H1 (cell line): ENCODE measurements around the gene SLTM. TPM values are rescaled to one million over a fixed set of nuclear protein-coding genes. Genes with fewer than 3 reads are reported as not detected.

Source experiments
- CTCF ChIA-PET: fragments of 300-600 bp; sonication (Branson Sonifier 250); formaldehyde crosslinking; loops from one replicate; lab custom pipeline; 2021; ENCODE audit not compliant: partially characterized antibody; lab: Charles Lee
- POLR2A ChIA-PET: fragments of 300-600 bp; sonication (Branson Sonifier 250); formaldehyde crosslinking; loops from one replicate; lab custom pipeline; 2021; ENCODE audit warnings: inconsistent platforms; ENCODE audit not compliant: partially characterized antibody; lab: Charles Lee
- DNase-seq, 2 experiments: peaks; one replicate each; pipeline versions ENCODE4 v3.0.0 to v3.0.0-alpha.2; 2010 to 2022; ENCODE audit warnings: low spot score in 2 of 2, low read depth in 1 of 2, mixed read lengths in 1 of 2
- FAIRE-seq: peaks from 2 replicates; lab custom pipeline; 2011; peaks lifted over from hg19 to GRCh38; lab: Jason Lieb, UNC
- H2AFZ ChIP-seq: 2 replicates; pipeline ENCODE4 v1.8.1; 2012; ENCODE audit warnings: low read length, inconsistent platforms
- H2AK5ac ChIP-seq: 2 replicates; pipeline ENCODE4 v1.6.1; 2013; ENCODE audit warnings: low read depth, low read length
- H2BK120ac ChIP-seq: replicated peaks from 2 replicates; pipeline ENCODE3; 2013; ENCODE audit warnings: low read depth, low read length, inconsistent platforms
- H2BK12ac ChIP-seq: 2 replicates; pipeline ENCODE4 v1.6.1; 2013; ENCODE audit warnings: low read depth, low read length
- H2BK15ac ChIP-seq: 2 replicates; pipeline ENCODE4 v1.6.1; 2013; ENCODE audit warnings: low read length
- H2BK20ac ChIP-seq: 2 replicates; pipeline ENCODE4 v1.6.1; 2013; ENCODE audit warnings: low read length
- H2BK5ac ChIP-seq: 2 replicates; pipeline ENCODE4 v1.6.1; 2013; ENCODE audit warnings: low read depth, low read length
- H3K14ac ChIP-seq: 2 replicates; pipeline ENCODE4 v1.6.1; 2013; ENCODE audit warnings: inconsistent platforms; ENCODE audit not compliant: insufficient read length
- H3K18ac ChIP-seq: 2 replicates; pipeline ENCODE4 v1.6.1; 2013; ENCODE audit warnings: low read length; ENCODE audit errors: extremely low read depth
- H3K23ac ChIP-seq: 2 replicates; pipeline ENCODE4 v1.6.1; 2013; ENCODE audit warnings: inconsistent platforms; ENCODE audit not compliant: insufficient read length
- H3K23me2 ChIP-seq: 2 replicates; pipeline ENCODE4 v1.6.1; 2013; ENCODE audit warnings: low read depth, low read length
- H3K27ac ChIP-seq: 2 replicates; pipeline ENCODE4 v1.6.1; 2011; ENCODE audit warnings: low read depth, low read length, inconsistent platforms
- H3K27me3 ChIP-seq, 4 experiments: replicated peaks in 1 of 4; 1 replicate in 1 of 4; 2 replicates in 3 of 4; pipeline versions ENCODE4 v1.6.1 to v1.8.1; 2011 to 2013; ENCODE audit warnings: low read length in 3 of 4, mild to moderate bottlenecking in 3 of 4, inconsistent platforms in 2 of 4, mixed read lengths in 2 of 4, moderate library complexity in 1 of 4; ENCODE audit not compliant: control insufficient read depth in 3 of 4, insufficient read depth in 3 of 4; ENCODE audit errors: extremely low read depth in 1 of 4
- H3K36me3 ChIP-seq, 4 experiments: 2 replicates each; pipeline versions ENCODE4 v1.6.1 to v1.8.1; 2011 to 2013; ENCODE audit warnings: mild to moderate bottlenecking in 4 of 4, low read length in 3 of 4, moderate library complexity in 2 of 4, control low read depth in 1 of 4, inconsistent platforms in 1 of 4; ENCODE audit not compliant: insufficient read depth in 4 of 4, control insufficient read depth in 2 of 4
- H3K4ac ChIP-seq: replicated peaks from 2 replicates; pipeline ENCODE3; 2013; ENCODE audit warnings: low read length, low read depth, mixed read lengths, inconsistent platforms; ENCODE audit not compliant: insufficient read length
- H3K4me1 ChIP-seq, 4 experiments: replicated peaks in 1 of 4; 1 replicate in 1 of 4; 2 replicates in 3 of 4; pipeline versions ENCODE4 v1.6.1 to v1.8.1; 2011 to 2013; ENCODE audit warnings: low read length in 3 of 4, inconsistent platforms in 2 of 4, mixed read lengths in 1 of 4; ENCODE audit not compliant: insufficient read depth in 4 of 4, control insufficient read depth in 3 of 4
- H3K4me2 ChIP-seq, 2 experiments: 2 replicates each; pipeline versions ENCODE4 v1.6.1 to v1.8.1; 2011 to 2013; ENCODE audit warnings: low read depth in 2 of 2, low read length in 2 of 2, control low read depth in 1 of 2, inconsistent platforms in 1 of 2, mild to moderate bottlenecking in 1 of 2; ENCODE audit not compliant: insufficient read depth in 1 of 2
- H3K4me3 ChIP-seq, 4 experiments: fragments of 200-600, 300-600 bp in 1 of 4; sonication (generic), shearing (Covaris generic), sonication (Bioruptor Twin) in 1 of 4; 2 replicates each; pipeline versions ENCODE4 v1.5.1 to v1.8.1; 2011 to 2016; ENCODE audit warnings: low read length in 4 of 4, low read depth in 3 of 4, control low read depth in 2 of 4, inconsistent platforms in 2 of 4, mild to moderate bottlenecking in 2 of 4, mixed read lengths in 1 of 4, moderate library complexity in 1 of 4; ENCODE audit not compliant: insufficient read depth in 2 of 4; ENCODE audit errors: extremely low read depth in 1 of 4
- H3K56ac ChIP-seq: replicated peaks from 2 replicates; pipeline ENCODE3; 2013; ENCODE audit warnings: low read depth, mild to moderate bottlenecking, mixed read lengths, low read length, inconsistent platforms; ENCODE audit not compliant: insufficient read length
- H3K79me1 ChIP-seq: 2 replicates; pipeline ENCODE4 v1.6.1; 2013; ENCODE audit warnings: low read depth, low read length, control low read depth
- H3K79me2 ChIP-seq, 2 experiments: 2 replicates each; pipeline versions ENCODE4 v1.6.1 to v1.8.1; 2012 to 2013; ENCODE audit warnings: low read length in 2 of 2, mild to moderate bottlenecking in 2 of 2, inconsistent platforms in 1 of 2; ENCODE audit not compliant: insufficient read depth in 2 of 2, control insufficient read depth in 1 of 2
- H3K9ac ChIP-seq, 4 experiments: replicated peaks in 1 of 4; 1 replicate in 1 of 4; 2 replicates in 3 of 4; pipeline versions ENCODE4 v1.6.1 to v1.8.1; 2011 to 2013; ENCODE audit warnings: low read depth in 3 of 4, low read length in 3 of 4, control low read depth in 2 of 4, mild to moderate bottlenecking in 2 of 4, moderate library complexity in 2 of 4, inconsistent platforms in 1 of 4; ENCODE audit errors: extremely low read depth in 1 of 4
- H3K9me3 ChIP-seq, 2 experiments: 2 replicates each; pipeline versions ENCODE4 v1.6.1 to v1.8.1; 2012 to 2013; ENCODE audit warnings: mild to moderate bottlenecking in 2 of 2, moderate library complexity in 2 of 2, control low read depth in 1 of 2, inconsistent platforms in 1 of 2, low read depth in 1 of 2, low read length in 1 of 2, mixed read lengths in 1 of 2; ENCODE audit not compliant: insufficient read depth in 2 of 2
- H4K20me1 ChIP-seq, 2 experiments: replicated peaks in 1 of 2; 2 replicates each; pipeline versions ENCODE3 to v1.8.1; 2011 to 2013; ENCODE audit warnings: inconsistent platforms in 2 of 2, low read length in 2 of 2, mild to moderate bottlenecking in 1 of 2; ENCODE audit not compliant: insufficient read depth in 2 of 2, control insufficient read depth in 1 of 2
- H4K5ac ChIP-seq: 2 replicates; pipeline ENCODE4 v1.6.1; 2013; ENCODE audit warnings: low read length, low read depth, mixed read lengths, inconsistent platforms; ENCODE audit not compliant: insufficient read length
- H4K8ac ChIP-seq: 2 replicates; pipeline ENCODE4 v1.8.0; 2013; ENCODE audit warnings: mild to moderate bottlenecking, moderate library complexity, low read length, inconsistent platforms; ENCODE audit not compliant: insufficient read depth; ENCODE audit errors: extremely low read depth
- H4K91ac ChIP-seq: replicated peaks from 2 replicates; pipeline ENCODE3; 2013; ENCODE audit warnings: low read length, mixed read lengths, inconsistent platforms; ENCODE audit not compliant: insufficient read length
- EZH2 ChIP-seq: fragments of 200-600 bp; sonication (generic); IDR thresholded peaks from 2 replicates; pipeline ENCODE4 v1.7.1; 2012; ENCODE audit warnings: low read depth, mild to moderate bottlenecking, moderate library complexity, low read length, inconsistent platforms; ENCODE audit not compliant: severe bottlenecking
- GTF2F1 ChIP-seq: IDR thresholded peaks from 2 replicates; pipeline ENCODE4 v1.6.1; 2012; ENCODE audit warnings: low read depth, low read length, improper control_type of control experiment, borderline replicate concordance
- HDAC2 ChIP-seq, 2 experiments: fragments of 300-600 bp in 1 of 2; sonication (generic) in 1 of 2; IDR thresholded peaks; 2 replicates each; pipeline ENCODE4 v1.6.1; 2011 to 2012; ENCODE audit warnings: low read depth in 2 of 2, low read length in 2 of 2, mild to moderate bottlenecking in 2 of 2, moderate library complexity in 2 of 2, borderline replicate concordance in 1 of 2, inconsistent platforms in 1 of 2
- NRF1 ChIP-seq: IDR thresholded peaks from 2 replicates; pipeline ENCODE4 v1.6.1; 2011; ENCODE audit warnings: mild to moderate bottlenecking, low read depth, low read length, improper control_type of control experiment
- POU5F1 ChIP-seq: IDR thresholded peaks from 2 replicates; pipeline ENCODE4 v1.6.1; 2011; ENCODE audit warnings: low read depth, mild to moderate bottlenecking, low read length, moderate library complexity
- RBBP5 ChIP-seq: IDR thresholded peaks from 2 replicates; pipeline ENCODE4 v1.7.1; 2012; ENCODE audit warnings: low read depth, mild to moderate bottlenecking, inconsistent platforms, low read length, moderate library complexity, borderline replicate concordance
- RNF2 ChIP-seq: fragments of 200-900, 300-1000 bp; sonication (generic); IDR thresholded peaks from 2 replicates; pipeline ENCODE4 v1.7.1; 2016; ENCODE audit warnings: borderline replicate concordance, low read depth, mild to moderate bottlenecking, antibody characterized with exemption, low read length; ENCODE audit not compliant: poor library complexity, severe bottlenecking; ENCODE audit errors: missing control alignments
- TEAD4 ChIP-seq: IDR thresholded peaks from 2 replicates; pipeline ENCODE4 v1.6.1; 2012; ENCODE audit warnings: low read depth, low read length, inconsistent platforms, mixed read lengths
- USF2 ChIP-seq: IDR thresholded peaks from 2 replicates; pipeline ENCODE4 v1.6.1; 2011; ENCODE audit warnings: low read length, improper control_type of control experiment
- YY1 ChIP-seq: IDR thresholded peaks from 2 replicates; pipeline ENCODE4 v1.6.1; 2011; ENCODE audit warnings: low read depth, mild to moderate bottlenecking, low read length
- WGBS, 2 experiments: shearing (Covaris generic) in 1 of 2; methylation state at CpG; one replicate each; pipeline versions ENCODE4 v1.1.6 to v1.1.7; 2013 to 2015; ENCODE audit warnings: low lambda C conversion rate in 2 of 2, mixed read lengths in 2 of 2, inconsistent platforms in 1 of 2, low coverage in 1 of 2, missing lambda C conversion rate in 1 of 2; ENCODE audit not compliant: insufficient replicate concordance in 2 of 2, insufficient coverage in 1 of 2, insufficient read length in 1 of 2; ENCODE audit errors: extremely low coverage in 1 of 2, missing lambda C conversion rate in 1 of 2; 5-methylcytosine and 5-hydroxymethylcytosine counted together
- polyA plus RNA-seq, 7 experiments: library from polyadenylated mRNA; depleted of rRNA in 3 of 7; stranded (reverse) in 5 of 7; unstranded in 2 of 7; fragments of >200 nt in 5 of 7; fragments of 200-250 nt in 2 of 7; gene quantifications; 1 replicate in 5 of 7; 2 replicates in 1 of 7; 4 replicates in 1 of 7; pipeline versions ENCODE4 v1.2.1 to v1.2.3, GENCODE V29; 2011 to 2013; ENCODE audit warnings: missing spikeins in 2 of 7, mixed read lengths in 2 of 7
- total RNA-seq: library from RNA; stranded (reverse); fragmentation: NEBNext Ultra II Directional; extraction: Animal tissue kit (Norgen Biotek cat#: 25700); gene quantifications from 2 replicates; pipeline ENCODE4 v1.2.1, GENCODE V29; 2021
- TF ChIP-seq, protein P1 (sequence below): IDR thresholded peaks from 2 replicates; pipeline ENCODE4 v1.6.1; 2011; ENCODE audit warnings: low read depth, mild to moderate bottlenecking, low read length; ENCODE audit not compliant: insufficient read depth

The SLTM gene
- total and polyA plus RNA-seq, 2 of the 8 experiments (the other 6 are each of a cell fraction or from before 2014, with no cell fraction given): 30.8 to 149 TPM

GRCh38 chr15:58886921-58887320 is 46.6 kb downstream of the SLTM start:
- Histone ChIP-seq H2BK20ac (no peak overlapping the region), H4K5ac (no peak overlapping the region), H3K4ac (no peak overlapping the region), H4K91ac (no peak overlapping the region), H2BK12ac (no peak overlapping the region), H3K4me1 (no peaks in the 10 kb centered on the region), H2BK120ac (no peak overlapping the region), H3K79me2 (no peaks in the 10 kb centered on the region; a peak in 1 of 4 replicates), H2AK5ac (no peak overlapping the region), H3K9ac (no peak overlapping the region), H3K18ac (no peak overlapping the region), H3K23ac (no peak overlapping the region), H3K23me2 (no peaks in the 10 kb centered on the region; the same call in 1 of the 2 replicates), H3K36me3 (peaks cover 33 to 100% (median 83%) of the 10 kb centered on the region in 4 experiments), H4K8ac (no peak overlapping the region; the same call in 1 of the 2 replicates), H3K79me1 (no peaks in the 10 kb centered on the region), H2BK5ac (no peak overlapping the region), H3K27ac (no peak overlapping the region), H2BK15ac (no peak overlapping the region), H3K56ac (no peak overlapping the region), H2AFZ (no peak overlapping the region), H3K27me3 (no peaks in the 10 kb centered on the region), H3K4me2 (no peak overlapping the region), H3K4me3 (no peak overlapping the region), H3K9me3 (no peaks in the 10 kb centered on the region), H4K20me1 (peaks cover 1 to 3% of the 10 kb centered on the region in 2 experiments), H3K14ac (no peak overlapping the region)
- ChIA-PET POLR2A (interaction anchor here (1.4 kb wide), 1 partner anchor 13 kb away, joined by 5 read pairs; no protein-coding TSS in a partner anchor), CTCF (interaction anchor here (0.9 to 1.6 kb wide), 2 partner anchors 21 to 29 kb away, joined by 4 to 5 read pairs; no protein-coding TSS in a partner anchor)
- FAIRE-seq: no peak
- WGBS, 2 experiments: 94% methylated on average over 12 of the region's 12 CpGs; no CpG with 5 or more reads in 1 of the 2 experiments
- DNase-seq: no peak
- no peak for TF ChIP-seq RNF2
- TF ChIP-seq, protein P1, sequence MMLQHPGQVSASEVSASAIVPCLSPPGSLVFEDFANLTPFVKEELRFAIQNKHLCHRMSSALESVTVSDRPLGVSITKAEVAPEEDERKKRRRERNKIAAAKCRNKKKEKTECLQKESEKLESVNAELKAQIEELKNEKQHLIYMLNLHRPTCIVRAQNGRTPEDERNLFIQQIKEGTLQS: no peak
- no peak for TF ChIP-seq POU5F1
- TF ChIP-seq HDAC2 (IDR thresholded peaks at IDR 0.05; ENCODE audit: borderline replicate concordance in 1 of 2, low read depth in 2 of 2, low read length in 2 of 2): no peak
- TF ChIP-seq YY1: no peak
- no peak for TF ChIP-seq TEAD4
- TF ChIP-seq USF2: no peak
- no peak for TF ChIP-seq GTF2F1
- TF ChIP-seq EZH2: no peak
- TF ChIP-seq RBBP5: no peak
- no peak for TF ChIP-seq NRF1
